Measurements from ENCODE around the gene FRYL.
"Not testable (repeated sequence)": the region's sequence is repeated elsewhere in the genome, so short reads cannot be mapped to it uniquely, and the experiment has no call there.

The FRYL gene

GRCh38 chr4:48746608-48747362 lies 33.3 kb downstream of the FRYL start:
- DNase-seq (ENCODE audit: low spot score): no peak

GRCh38 chr4:48745223-48745622 lies 34.9 kb downstream of the FRYL start:
- DNase-seq (ENCODE audit: low spot score): not testable (repeated sequence)

- no peak for DNase-seq (ENCODE audit: low spot score)
Observed at GRCh38 chr4:48742412-48742811, 37.7 kb downstream of the FRYL start.

- no peak for DNase-seq (ENCODE audit: low spot score)
Observed at GRCh38 chr4:48739560-48740019, 40.5 kb downstream of the FRYL start.

- no peak for DNase-seq (ENCODE audit: low spot score)
Observed at GRCh38 chr4:48738856-48739255, 41.2 kb downstream of the FRYL start.

GRCh38 chr4:48728906-48729496 lies 51.1 kb downstream of the FRYL start:
- DNase-seq (ENCODE audit: low spot score): not testable (repeated sequence)

- no peak for DNase-seq (ENCODE audit: low spot score)
Observed at GRCh38 chr4:48727666-48728459, 52.2 kb downstream of the FRYL start.

GRCh38 chr4:48725414-48725813 lies 54.7 kb downstream of the FRYL start:
- no peak for DNase-seq (ENCODE audit: low spot score)

GRCh38 chr4:48722509-48723446 lies 57.3 kb downstream of the FRYL start:
- DNase-seq (ENCODE audit: low spot score): no peak

GRCh38 chr4:48720459-48720858 lies 59.6 kb downstream of the FRYL start:
- DNase-seq (ENCODE audit: low spot score): no peak

- DNase-seq (ENCODE audit: low spot score): no peak
Observed at GRCh38 chr4:48718818-48719465, 61.1 kb downstream of the FRYL start.

GRCh38 chr4:48716285-48716684 lies 63.8 kb downstream of the FRYL start:
- DNase-seq (ENCODE audit: low spot score): not testable (repeated sequence)

GRCh38 chr4:48710446-48711209 lies 69.5 kb downstream of the FRYL start:
- DNase-seq (ENCODE audit: low spot score): no peak

GRCh38 chr4:48709901-48710300 lies 70.2 kb downstream of the FRYL start:
- DNase-seq (ENCODE audit: low spot score): no peak

- no peak for DNase-seq (ENCODE audit: low spot score)
Observed at GRCh38 chr4:48708610-48709009, 71.5 kb downstream of the FRYL start.

- DNase-seq (ENCODE audit: low spot score): no peak
Observed at GRCh38 chr4:48706736-48707135, 73.3 kb downstream of the FRYL start.

GRCh38 chr4:48705609-48706008 lies 74.5 kb downstream of the FRYL start:
- DNase-seq (ENCODE audit: low spot score): no peak

- no peak for DNase-seq (ENCODE audit: low spot score)
Observed at GRCh38 chr4:48704091-48704802, 75.8 kb downstream of the FRYL start.

GRCh38 chr4:48699475-48699874 lies 80.6 kb downstream of the FRYL start:
- no peak for DNase-seq (ENCODE audit: low spot score)

Measured in hepatic stellate cell (primary cell).